NCI-H2196 (cell line): ENCODE measurements around the gene PLD4.
"Not testable (repeated sequence)": the region's sequence is repeated elsewhere in the genome, so short reads cannot be mapped to it uniquely, and the experiment has no call there.

Experiments used
- DNase-seq: peaks from one replicate; lab custom pipeline; 2025; ENCODE audit not compliant: unreplicated experiment; lab: John Stamatoyannopoulos, UW

The PLD4 gene

DNA sequence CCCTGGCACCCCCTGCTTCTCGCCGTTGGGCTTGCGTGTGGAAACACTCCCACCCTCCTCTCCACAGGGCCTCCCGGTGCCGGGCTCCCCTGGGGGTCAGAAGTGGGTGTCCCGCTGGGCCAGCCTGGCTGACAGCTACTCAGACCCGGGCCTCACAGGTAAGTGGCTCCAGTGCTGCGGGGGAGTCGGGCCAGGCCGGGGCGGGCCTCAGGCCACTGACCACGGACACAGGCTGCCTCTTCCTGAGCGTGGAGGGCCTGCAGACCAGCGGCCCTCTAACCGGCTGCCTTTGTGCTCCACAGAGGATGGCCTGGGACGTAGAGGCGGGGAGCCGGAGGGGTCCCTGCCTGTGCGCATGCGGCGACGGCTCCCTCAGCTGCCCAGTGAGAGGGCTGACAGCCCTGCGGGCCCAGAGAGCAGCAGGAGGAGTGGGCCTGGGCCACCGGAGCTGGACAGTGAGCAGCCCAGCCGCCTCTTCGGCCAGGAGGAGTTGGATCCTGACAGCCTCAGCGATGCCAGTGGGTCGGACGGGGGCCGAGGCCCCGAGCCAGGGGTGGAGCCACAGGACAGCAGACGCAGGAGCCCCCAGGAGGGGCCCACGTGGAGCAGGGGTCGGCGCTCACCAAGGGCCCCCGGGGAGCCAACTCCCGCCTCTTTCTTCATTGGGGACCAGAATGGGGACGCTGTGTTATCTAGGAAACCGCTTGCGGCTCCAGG lies 38.5 kb upstream of the PLD4 start:
- no peak for DNase-seq

DNA sequence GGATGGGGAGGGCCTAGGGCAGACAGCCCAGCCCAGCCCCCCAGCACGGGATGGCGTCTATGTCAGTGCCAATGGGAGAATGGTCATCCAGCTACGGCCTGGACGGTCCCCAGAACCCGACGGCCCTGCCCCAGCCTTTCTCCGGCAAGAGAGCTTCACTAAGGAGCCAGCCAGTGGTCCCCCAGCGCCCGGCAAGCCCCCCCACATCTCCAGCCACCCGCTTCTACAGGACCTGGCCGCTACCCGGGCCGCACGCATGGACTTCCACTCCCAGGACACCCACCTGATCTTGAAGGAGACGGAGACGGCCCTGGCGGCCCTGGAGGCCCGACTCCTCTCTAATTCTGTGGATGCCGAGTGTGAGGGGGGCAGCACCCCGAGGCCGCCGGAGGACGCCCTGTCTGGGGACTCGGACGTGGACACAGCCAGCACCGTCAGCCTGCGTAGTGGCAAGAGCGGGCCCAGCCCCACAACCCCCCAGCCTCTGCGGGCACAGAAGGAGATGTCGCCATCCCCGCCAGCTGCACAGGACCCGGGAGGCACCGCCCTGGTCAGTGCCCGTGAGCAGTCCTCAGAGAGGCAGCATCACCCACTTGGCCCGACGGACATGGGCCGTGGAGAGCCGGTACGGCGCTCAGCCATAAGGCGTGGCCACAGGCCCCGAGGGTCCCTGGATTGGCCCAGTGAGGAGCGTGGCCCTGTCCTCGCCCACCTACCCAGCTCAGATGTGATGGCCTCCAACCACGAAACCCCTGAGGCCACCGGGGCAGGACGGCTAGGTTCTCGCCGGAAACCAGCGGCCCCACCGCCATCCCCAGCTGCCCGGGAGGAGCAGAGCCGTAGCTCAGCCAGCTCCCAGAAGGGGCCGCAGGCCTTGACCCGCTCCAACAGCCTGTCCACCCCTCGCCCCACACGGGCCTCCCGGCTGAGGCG lies 37.7 kb upstream of the PLD4 start:
- no peak for DNase-seq

DNA sequence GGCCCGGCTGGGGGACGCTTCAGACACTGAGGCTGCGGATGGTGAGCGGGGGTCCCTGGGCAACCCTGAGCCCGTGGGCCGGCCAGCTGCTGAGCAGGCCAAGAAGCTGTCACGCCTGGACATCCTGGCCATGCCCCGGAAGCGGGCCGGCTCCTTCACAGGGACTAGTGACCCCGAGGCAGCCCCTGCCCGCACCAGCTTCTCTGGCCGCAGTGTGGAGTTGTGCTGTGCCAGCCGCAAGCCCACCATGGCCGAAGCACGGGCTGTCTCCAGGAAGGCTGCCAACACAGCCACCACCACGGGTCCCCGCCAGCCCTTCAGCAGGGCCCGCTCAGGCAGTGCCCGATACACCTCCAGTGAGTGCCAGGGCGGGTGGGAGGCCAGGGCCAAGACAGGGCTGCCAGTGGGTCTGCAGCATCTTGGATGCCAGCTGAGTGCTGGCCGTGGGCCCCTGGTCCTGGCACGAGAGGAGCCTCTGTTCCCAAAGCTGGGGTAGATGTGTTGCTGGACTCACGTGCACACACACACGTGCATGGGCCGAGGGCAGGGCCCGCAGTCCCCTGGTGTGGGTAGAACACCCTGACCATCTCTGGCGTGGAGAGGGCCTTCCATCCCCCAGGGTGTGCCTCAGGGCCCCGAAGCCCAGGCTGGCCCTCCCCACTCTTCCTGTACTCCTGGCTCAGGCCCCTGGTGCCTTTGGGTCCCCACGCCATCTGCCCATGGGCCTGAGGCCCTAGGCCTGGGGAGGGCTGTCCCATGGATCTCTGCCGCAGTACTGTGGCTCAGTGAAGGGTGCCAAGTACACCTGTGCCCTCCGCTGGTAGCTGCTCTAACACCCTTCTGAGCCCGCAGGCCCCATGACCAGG lies 36.8 kb upstream of the PLD4 start:
- DNase-seq: no peak

DNA sequence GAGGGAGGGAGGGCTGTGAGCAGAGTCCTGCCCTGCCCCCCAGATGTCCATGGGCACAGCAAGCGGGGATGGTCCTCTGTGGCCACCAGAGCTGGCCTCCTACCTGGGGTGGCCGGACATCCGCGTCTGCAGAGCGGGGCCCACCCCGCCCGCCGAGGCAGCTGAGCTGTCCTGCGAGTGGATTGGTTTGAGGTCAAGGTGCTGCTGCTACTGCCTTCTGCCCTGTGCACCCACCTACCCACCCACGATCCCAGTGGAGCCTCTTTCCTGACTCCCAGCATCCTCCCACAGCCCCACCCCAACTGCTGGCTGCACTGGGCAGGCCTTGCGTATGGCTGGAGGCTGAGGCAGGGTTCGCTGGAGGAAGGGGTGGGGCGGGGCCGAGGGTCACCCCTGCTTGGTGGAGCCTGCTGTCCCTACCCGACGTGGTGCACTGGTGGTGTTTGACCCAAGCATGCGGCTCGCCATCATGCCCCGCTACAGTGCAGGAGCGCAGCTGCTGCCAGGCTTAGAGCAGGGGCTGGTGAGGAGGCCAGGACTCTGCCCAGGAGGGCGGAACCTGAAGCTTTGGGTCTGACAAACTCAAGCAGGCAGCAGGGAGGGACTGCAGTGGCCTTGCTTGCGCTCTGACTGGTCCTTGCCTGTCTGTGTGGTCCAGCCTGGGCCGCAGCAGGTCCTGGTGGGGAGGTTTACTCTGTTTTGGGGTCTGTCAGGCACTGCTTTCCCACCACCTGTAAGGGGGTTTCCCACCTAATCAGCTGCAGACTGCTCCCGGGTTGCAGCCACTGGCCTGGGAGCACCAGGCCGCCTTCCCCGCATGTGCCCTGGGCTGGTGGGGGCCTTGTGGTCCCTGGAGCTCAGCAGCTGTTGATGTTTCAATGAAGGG lies 35.9 kb upstream of the PLD4 start:
- no peak for DNase-seq

DNA sequence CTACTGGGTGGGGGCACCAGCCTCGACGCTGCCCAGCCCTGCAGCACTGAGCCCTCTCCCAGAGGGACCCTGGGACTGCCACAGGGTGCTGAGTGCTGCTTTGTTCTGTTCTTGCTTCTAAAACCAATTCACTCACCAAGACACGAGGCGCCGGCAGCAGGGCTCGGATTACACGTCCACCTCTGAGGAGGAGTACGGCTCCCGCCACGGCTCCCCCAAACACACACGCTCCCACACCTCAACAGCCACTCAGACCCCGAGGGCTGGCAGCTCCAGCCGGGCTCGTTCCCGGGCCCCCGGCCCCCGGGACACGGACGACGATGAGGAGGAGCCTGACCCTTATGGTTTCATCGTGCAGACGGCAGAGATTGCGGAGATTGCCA lies 35.3 kb upstream of the PLD4 start:
- no peak for DNase-seq

DNA sequence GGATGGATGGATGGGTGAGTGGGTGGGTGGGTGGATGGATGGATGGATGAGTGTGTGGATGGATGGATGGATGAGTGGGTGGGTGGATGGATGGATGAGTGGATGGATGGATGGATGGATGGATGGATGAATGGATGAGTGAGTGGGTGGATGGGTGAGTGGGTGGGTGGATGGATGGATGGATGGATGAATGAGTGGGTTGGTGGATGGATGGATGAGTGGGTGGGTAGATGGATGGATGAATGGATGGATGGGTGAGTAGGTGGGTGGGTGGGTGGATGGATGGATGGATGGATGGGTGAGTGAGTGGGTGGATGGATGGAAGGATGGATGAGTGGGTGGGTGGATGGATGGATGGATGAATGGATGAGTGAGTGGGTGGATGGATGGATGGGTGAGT lies 34.4 kb upstream of the PLD4 start:
- DNase-seq: not testable (repeated sequence)

DNA sequence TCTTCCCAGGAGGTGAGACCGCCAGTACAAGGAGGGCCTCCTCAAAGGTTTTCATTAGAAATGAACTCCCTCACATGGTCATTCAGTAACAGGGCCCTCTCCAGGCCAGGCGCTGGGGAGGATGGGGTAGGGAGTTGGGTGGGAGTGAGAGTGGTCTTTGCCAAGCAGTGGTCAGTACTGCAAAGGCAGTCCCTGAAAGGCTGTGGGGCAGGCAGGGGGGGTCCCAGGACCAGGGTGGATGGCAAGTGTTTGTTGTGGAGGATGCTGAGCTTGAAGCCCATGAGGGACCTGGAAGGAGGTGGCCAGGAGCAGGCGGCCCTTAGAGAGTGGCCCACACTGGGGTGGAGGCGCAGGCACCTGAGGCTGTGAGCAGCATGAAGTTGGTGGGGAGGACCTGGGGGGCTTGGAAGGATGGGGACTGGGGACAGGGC lies 33.5 kb upstream of the PLD4 start:
- no peak for DNase-seq

DNA sequence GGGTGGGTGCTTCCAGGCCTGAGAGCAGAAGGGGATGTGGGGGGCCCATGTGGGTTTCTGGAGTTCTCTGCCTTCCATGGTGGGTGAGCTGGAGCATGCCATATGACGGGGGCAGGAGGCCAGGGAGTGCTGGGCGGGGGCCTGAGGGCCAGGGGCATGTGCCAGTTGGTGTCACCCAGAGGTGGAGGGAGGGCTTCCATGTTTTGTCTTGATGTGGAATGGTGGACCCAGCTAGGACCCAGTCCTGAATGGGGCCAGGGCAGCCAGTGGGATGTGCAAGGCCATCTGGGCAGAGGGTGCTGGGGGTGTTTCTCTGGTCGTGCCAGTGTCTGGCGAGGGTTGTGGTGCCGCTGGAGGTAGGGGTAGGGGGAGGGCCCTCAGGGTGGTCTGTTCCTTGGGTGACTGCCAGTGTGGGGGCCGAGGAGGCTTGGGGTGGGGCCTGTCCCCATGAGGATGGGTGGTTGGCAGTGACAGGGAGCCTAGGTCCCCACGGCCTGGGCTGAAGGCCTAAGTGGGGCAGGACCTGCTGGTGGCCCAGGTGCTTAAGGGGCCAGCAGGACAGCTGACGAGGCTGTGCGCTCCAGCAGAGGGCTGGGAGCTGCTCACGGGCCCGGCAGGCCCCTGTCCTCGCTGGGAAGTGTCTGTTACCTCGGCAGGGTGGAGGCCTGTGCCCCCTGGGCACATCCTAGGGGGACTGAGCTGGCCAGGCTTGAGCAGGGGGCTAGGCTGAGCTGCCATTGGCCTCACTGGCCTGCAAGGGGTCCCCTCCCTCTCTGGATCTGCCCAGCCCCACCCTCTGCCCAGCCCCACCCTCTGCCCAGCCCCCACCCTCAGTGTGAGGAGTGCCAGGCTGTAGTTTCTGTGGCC lies 32.8 kb upstream of the PLD4 start:
- DNase-seq: no peak

DNA sequence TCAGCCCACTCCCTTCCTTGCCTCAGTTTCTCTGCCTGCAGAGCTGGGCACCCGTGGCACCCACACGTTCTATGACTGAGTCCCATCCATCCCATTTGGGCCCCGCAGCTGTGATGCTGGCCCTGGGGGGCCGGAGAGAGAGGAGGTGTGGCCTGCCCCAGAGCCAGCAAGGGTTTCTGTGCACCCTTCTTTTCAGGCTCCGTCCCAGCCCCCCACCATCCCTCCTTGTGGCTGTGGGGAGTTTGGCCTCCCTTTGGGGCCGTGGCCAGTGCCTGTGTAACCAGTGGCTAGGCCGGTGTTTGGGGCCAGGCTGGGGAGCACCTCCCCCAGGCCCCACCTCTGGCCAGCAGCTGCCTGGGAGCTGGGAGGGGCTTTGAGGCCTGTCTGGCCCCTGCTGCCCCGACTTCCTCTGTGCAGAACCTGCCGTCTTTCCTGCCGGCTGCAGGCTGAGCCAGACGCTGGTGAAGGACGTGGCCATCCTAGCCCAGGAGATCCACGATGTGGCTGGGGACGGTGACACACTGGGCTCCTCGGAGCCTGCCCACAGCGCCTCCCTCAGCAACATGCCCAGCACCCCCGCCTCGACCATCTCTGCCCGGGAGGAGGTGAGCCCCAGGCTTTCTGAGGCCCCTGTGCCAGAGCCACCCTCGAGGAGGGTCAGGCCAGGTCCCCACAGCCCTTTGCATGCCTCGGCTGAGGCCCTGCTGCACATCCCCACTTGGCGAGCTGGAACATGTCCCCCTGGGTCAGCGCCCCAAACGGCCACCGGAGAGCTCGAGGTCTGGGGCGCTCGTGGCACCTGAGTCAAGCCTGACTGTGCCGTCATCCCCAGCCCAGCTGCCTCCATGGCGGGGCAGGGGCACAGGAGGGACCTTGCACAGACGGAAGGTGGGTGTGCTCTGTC lies 31.9 kb upstream of the PLD4 start:
- no peak for DNase-seq

DNA sequence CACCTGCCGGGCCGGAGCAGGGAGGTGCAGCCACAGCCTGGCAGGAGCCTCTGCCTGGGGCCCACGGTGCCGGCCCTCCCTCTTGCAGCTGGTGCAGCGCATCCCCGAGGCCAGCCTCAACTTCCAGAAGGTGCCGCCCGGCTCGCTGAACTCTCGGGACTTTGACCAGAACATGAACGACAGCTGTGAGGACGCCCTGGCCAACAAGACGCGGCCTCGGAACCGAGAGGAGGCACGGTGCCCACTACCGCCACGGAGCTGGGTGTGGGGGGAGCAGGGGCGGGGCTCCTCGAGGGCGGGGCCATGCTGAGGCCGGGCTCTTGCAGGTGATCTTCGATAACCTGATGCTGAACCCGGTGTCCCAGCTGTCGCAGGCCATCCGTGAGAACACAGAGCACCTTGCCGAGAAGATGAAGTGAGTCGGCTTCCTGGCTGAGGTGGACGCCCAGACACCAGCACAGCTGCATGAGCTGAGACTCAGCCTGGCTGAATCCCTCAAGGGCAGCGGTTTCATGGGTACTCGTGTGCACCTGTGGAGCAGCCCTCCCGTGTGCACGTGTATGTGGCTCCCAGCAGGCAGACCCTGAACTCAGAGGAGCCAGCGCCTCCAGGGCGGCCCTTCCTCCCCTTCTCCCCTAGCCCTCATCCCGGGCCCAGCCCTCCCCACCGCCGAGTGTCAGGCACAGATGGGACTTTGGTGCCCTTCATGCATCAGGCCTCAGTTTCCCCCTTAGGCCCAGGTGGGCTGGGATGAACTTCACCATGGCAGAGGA lies 31.1 kb upstream of the PLD4 start:
- no peak for DNase-seq

DNA sequence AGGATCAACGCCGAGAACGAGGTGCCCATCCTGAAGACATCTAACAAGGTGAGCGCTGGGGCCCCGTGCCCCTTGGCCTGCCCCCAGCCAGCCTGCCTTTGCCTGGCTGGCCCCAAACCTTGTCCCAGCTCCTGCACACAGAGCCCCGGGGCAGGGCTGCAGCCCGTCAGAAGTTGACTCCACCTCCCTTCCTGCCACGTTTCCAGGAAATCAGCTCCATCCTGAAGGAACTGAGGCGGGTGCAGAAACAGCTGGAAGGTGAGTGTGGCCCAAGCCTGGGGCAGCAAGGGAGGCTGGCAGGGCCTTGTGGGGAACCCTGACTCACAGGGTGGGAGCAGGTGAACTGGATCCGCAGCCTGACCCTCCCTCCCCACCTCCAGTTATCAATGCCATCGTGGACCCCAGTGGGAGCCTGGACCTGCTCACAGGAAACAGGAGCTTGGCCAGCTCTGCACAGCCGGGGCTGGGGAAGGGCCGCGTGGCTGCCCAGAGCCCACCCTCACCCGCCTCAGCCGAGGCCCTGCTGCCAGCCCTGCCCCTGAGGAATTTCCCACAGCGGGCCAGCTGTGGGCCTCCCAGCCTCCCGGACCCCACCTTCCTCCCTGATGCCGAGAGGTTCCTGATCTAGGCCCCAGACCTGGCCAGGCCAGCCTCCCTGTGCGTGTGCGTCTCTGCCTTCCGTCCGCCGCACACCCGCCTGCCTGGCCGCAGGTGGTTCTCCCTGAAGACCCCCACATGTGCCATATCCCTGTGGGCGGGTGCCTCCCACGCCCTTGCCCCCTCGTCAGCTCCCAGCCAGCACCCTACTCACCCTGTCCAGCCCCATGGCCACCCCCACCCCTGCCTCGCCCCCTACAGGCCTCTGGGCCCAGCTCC lies 30.1 kb upstream of the PLD4 start:
- DNase-seq: no peak

DNA sequence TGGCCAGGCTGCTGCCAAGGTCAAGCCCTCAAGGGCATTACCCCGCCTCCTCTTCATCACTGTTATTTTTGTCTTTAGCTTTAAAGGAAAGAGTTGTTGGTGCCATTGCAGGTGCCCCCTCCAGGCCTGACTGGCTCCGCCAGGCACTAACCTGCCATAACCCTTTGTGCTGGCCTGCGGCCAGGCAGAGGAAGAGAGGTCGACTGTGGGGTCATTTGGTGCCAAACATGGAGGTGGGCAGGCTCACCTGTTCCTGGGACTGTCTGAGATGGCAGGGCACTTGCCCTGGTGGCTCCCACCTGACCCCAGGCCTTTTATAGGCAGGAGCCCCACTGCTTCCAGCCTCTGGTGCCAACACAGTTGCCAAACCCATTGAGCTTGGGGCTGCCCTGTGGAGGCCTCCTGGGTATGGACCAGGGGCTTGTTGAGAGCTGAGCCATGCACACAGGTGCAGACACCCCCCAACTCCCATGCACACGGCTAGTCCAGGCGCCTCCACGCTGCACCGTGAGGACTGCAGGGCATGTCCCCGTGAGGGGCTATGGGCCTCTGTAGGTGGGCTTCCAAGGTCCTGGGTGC lies 29.4 kb upstream of the PLD4 start:
- DNase-seq: no peak

DNA sequence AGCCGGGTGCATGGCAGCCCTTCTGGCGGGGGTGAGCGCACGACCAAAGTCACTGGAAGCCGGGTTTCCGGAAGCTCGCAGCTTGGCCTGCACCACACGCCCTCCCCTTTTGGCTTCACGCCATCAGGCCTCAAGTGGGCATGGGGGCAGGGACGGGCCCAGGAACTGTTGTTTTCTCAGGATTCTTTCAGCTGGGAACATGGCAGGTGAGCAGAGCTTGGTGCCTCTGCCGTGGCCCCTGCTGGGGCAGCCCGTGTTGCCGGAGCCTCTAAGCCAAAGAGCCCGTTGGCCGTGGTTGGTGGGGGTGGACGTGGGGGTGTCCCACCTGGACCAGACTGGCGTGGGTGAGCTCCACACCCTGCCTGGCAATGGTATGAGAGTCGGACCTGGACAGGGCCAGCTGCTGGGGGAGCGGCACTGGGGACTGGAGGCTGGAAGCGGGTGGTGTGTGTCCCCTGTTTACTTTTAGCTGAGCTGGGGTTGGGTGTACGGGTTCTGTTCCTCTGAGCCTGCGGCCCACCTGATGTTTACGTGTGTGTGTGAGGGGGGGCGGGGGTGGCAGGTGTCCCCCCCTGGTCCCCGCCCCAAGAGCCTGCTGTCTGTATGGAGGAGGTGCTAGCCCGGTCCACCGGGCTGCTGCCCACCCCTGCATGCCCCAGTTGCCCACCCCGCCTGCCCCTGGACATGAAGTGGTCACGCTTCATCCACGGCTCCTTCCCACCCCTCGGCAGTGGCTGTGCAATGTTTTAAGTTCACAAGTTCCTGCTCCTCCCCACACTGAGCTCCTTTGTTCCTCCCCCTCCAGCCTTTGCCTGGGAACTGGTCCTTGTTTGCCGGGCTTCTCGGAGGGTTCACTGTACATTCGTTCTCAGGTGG lies 28.7 kb upstream of the PLD4 start:
- peak; percentile 65 for DNase-seq

DNA sequence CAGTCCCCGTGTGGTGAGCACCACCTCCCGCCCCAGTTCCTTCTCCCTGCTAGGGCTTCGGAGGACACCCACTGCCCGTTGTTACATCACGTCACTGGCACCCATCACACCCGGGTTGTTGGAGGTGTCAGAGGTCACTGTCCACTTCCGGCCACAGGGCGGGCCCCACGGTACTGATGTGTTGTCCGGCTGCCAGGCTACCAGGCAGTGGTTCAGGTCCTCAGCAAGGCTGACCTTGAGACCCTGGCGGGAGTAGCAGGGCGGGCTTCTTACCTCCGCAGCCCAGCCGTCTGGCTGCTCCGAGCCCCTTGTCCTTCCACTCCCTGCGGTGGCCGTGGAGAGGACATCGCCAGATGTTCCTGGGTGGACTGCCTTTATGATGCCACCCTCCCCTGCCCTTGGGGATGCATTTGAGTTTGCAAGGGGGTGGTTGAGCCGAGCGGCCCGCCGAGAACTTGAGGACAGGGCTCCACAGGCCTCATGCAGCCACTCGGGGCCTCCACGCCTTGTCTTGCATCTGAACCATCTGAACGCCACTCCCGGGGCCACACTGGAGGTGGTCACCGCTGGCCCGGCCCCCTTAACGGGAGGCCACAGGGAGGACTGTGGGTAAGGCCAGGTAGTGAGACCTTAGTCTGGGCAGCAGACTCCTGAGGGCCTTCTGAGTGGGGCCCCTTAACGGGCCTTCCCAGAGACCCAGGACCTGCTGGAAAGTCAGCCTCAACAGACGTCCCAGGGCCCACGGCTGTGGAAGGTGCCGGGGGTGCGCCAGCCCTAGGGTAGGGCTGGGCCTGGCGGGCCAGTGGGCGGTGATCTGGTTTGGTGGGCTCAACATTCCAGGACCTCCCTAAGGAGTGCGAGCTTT lies 27.1 kb upstream of the PLD4 start:
- no peak for DNase-seq

DNA sequence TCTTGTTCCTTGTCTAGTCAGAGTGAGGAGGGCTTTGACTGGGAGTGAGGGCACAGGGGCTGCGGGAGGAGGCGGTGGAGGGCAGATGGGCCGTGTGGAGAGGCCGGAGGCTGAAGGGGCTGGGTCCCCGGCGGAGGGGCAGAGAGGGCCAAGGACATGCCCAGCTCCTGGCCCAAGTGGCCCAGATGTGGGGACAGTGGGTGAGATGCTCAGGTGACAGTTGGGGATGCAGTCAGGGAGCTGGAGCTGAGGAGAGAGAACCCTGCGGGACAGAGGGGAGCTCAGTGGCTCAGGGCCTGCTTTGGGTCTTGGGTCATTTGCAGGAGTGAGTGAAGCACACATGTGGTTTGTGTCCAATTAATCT lies 26.5 kb upstream of the PLD4 start:
- no peak for DNase-seq
